Breast epithelium (tissue), 4 donors: ENCODE data around the gene SIGLEC10. TPM values are rescaled to one million over a fixed set of nuclear protein-coding genes. Genes with fewer than 3 reads are reported as not detected.

Experiments used
- DNase-seq, 2 donors: peaks; one replicate each; pipeline ENCODE4 v3.0.0-alpha.2; 2019; ENCODE audit warnings: low spot score in 2 of 2
- H3K27ac ChIP-seq, 2 donors: fragments of 200-600 bp; sonication (generic) in 1 of 2; one replicate each; pipeline ENCODE4 v1.5.1; 2016 to 2019; ENCODE audit warnings: mild to moderate bottlenecking in 1 of 2
- H3K27me3 ChIP-seq, 2 donors: fragments of 200-600 bp; sonication (generic) in 1 of 2; one replicate each; pipeline versions ENCODE4 v1.5.1 to v1.6.0; 2017 to 2019; ENCODE audit warnings: control low read depth in 1 of 2, mild to moderate bottlenecking in 1 of 2
- H3K36me3 ChIP-seq: fragments of 200-600 bp; one replicate; pipeline ENCODE4 v1.5.1; 2019
- H3K4me1 ChIP-seq, 2 donors: fragments of 200-600 bp; sonication (generic); one replicate each; pipeline ENCODE4 v1.5.1; 2016 to 2019; ENCODE audit warnings: control low read depth in 1 of 2
- H3K4me3 ChIP-seq, 3 donors: fragments of 200-600 bp; sonication (generic); 1 replicate in 2 of 3; 2 replicates in 1 of 3; pipeline ENCODE4 v1.5.1; 2016 to 2019; ENCODE audit warnings: mild to moderate bottlenecking in 3 of 3, moderate library complexity in 2 of 3
- H3K9me3 ChIP-seq, 2 donors: fragments of 200-600 bp; sonication (generic) in 1 of 2; one replicate each; pipeline ENCODE4 v1.5.1; 2016 to 2019; ENCODE audit warnings: control low read depth in 1 of 2
- POLR2A ChIP-seq: fragments of 450-650 bp; IDR thresholded peaks from one replicate; pipeline ENCODE4 v1.6.1; 2016; ENCODE audit warnings: antibody characterized with exemption, mild to moderate bottlenecking, moderate library complexity
- POLR2AphosphoS5 ChIP-seq, 3 donors: sonication (generic); formaldehyde crosslinking; IDR thresholded peaks; one replicate each; pipeline ENCODE4 v1.6.1; 2017; ENCODE audit warnings: antibody characterized with exemption in 3 of 3
- intact Hi-C: fragments of 100-400 bp; cut with DNase I; formaldehyde crosslinking; loops from one replicate; pipeline ENCODE4 v1.15.1; 2023; ENCODE audit warnings: low total_unique reads
- total RNA-seq, 3 donors: library from RNA; depleted of rRNA; stranded (reverse); fragments of >200 nt; gene quantifications; one replicate each; pipeline ENCODE4 v1.1.0, GENCODE V29; 2016
- TF ChIP-seq, protein P1 (sequence below), 3 donors: fragments of 450-650 bp; IDR thresholded peaks; one replicate each; pipeline ENCODE4 v1.5.1; 2016 to 2017; ENCODE audit warnings: antibody characterized with exemption in 3 of 3, mild to moderate bottlenecking in 3 of 3, moderate library complexity in 3 of 3

Gene SIGLEC10
- total RNA-seq, 3 donors from 2014 or later = 1.8 to 17.0 (median 10.2) TPM

DNA sequence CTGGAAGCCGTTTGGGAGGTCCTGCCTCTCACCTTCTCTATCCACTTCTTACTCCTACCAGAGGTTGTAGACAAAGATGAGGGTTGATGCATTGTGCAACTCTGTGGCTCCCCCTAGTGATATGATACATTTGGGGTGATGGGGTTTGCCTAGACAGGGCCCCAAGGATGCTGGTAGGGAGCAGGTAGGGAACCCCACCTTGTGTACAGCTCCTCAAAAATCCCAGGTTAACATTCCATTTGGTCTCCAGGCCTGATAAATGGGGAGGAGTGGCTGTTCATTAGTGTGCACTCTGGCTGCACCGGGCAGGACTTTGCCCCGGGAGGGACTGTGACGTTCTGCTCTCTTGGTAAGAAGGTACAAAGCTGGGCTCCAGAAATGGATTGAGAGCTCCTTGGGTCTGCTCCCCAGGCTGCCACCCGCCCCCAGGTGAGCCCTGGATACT is 21.6 kb upstream of the SIGLEC10 start:
- no peak for DNase-seq
- Histone ChIP-seq H3K9me3 (no peaks in the 10 kb centered on the region), H3K27me3 (peaks cover 0 to 44% of the 10 kb centered on the region in 2 donors), H3K27ac (no peak overlapping the region), H3K36me3 (no peaks in the 10 kb centered on the region), H3K4me1 (no peaks in the 10 kb centered on the region), H3K4me3 (no peak overlapping the region)
- TF ChIP-seq POLR2A = no peak
- TF ChIP-seq, protein P1, sequence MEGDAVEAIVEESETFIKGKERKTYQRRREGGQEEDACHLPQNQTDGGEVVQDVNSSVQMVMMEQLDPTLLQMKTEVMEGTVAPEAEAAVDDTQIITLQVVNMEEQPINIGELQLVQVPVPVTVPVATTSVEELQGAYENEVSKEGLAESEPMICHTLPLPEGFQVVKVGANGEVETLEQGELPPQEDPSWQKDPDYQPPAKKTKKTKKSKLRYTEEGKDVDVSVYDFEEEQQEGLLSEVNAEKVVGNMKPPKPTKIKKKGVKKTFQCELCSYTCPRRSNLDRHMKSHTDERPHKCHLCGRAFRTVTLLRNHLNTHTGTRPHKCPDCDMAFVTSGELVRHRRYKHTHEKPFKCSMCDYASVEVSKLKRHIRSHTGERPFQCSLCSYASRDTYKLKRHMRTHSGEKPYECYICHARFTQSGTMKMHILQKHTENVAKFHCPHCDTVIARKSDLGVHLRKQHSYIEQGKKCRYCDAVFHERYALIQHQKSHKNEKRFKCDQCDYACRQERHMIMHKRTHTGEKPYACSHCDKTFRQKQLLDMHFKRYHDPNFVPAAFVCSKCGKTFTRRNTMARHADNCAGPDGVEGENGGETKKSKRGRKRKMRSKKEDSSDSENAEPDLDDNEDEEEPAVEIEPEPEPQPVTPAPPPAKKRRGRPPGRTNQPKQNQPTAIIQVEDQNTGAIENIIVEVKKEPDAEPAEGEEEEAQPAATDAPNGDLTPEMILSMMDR (IDR thresholded peaks at IDR 0.05) = no peak
- no peak for TF ChIP-seq POLR2AphosphoS5 (IDR thresholded peaks at IDR 0.05)
- intact Hi-C loops = no loop called here

DNA sequence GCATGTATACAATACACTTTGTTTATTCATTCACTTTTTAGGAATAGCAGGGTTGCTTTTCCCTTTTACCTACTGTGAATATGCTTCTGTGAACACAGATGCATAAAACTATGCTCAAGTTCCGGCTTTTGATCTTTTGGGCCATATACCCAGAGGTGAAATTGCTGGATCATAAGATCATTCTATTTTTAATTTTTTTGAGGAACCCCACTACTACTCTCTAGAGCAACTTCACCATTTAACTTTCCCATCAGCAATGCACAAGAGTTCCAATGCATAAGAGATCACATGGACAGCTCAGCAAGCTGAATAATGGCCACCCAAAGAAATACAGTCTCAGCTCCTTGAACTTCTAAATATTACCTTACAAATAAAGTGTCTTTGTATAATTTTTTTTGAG is 17.0 kb upstream of the SIGLEC10 start:
- no peak for TF ChIP-seq POLR2AphosphoS5 (IDR thresholded peaks at IDR 0.05)
- TF ChIP-seq, protein P1 (IDR thresholded peaks at IDR 0.05) = no peak
- no peak for TF ChIP-seq POLR2A
- Histone ChIP-seq H3K9me3 (no peaks in the 10 kb centered on the region), H3K36me3 (no peaks in the 10 kb centered on the region), H3K27ac (no peak overlapping the region), H3K4me3 (no peak overlapping the region), H3K27me3 (peaks cover 0 to 23% of the 10 kb centered on the region in 2 donors), H3K4me1 (no peaks in the 10 kb centered on the region)
- intact Hi-C loops = no loop called here
- no peak for DNase-seq

DNA sequence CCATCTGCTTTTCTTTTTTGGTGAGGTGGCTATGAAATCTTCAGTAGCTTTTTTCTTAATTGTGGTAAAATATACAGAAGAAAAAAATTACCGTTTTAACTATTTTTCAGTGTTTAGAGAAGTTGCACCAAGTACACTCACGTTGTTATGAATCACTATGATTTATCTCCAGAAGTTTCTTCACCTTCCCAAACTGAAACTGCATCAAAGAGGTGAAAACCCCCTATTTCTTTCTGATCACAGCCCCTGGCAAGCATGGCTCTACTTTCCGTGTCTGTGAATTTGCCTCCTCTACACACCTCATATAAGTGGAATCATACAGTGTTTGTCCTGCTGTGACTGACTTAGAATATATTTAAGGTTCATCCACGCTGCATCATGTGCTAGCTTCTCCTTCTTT is 15.6 kb upstream of the SIGLEC10 start:
- H3K9me3 ChIP-seq = no peaks in the 10 kb centered on the region
- TF ChIP-seq, protein P1 (IDR thresholded peaks at IDR 0.05) = no peak
- TF ChIP-seq POLR2A = no peak
- TF ChIP-seq POLR2AphosphoS5 (IDR thresholded peaks at IDR 0.05) = no peak
- peaks cover 0 to 12% of the 10 kb centered on the region in 2 donors for H3K27me3 ChIP-seq
- no peak overlapping the region for H3K27ac ChIP-seq
- no peak overlapping the region for H3K4me3 ChIP-seq
- no peaks in the 10 kb centered on the region for H3K4me1 ChIP-seq
- intact Hi-C loops = no loop called here
- no peak for DNase-seq
- H3K36me3 ChIP-seq = no peaks in the 10 kb centered on the region

DNA sequence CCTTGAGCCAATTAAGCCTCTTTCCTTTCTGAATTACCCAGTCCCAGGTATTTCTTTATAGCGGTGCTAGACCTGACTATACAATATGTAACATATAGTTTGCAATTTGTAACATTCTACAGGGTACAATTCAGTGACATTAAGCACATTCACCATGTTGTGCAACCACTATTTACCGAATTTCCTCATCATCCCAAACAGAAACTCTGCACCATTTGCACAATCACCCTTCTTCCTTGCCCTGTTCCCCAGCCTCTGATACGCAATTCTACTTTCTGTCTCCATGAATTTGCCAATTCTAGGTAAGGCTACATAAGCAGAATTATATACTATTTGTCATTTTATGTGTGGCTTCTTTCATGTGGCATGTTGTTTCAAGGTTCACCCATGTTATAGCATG is 13.7 kb upstream of the SIGLEC10 start:
- Histone ChIP-seq H3K4me1 (no peaks in the 10 kb centered on the region), H3K9me3 (no peaks in the 10 kb centered on the region), H3K27me3 (peaks cover 0 to 12% of the 10 kb centered on the region in 2 donors), H3K4me3 (no peak overlapping the region), H3K27ac (no peak overlapping the region), H3K36me3 (no peaks in the 10 kb centered on the region)
- TF ChIP-seq, protein P1 (IDR thresholded peaks at IDR 0.05) = no peak
- no peak for TF ChIP-seq POLR2AphosphoS5 (IDR thresholded peaks at IDR 0.05)
- no peak for TF ChIP-seq POLR2A
- intact Hi-C loops = no loop called here
- DNase-seq = no peak

DNA sequence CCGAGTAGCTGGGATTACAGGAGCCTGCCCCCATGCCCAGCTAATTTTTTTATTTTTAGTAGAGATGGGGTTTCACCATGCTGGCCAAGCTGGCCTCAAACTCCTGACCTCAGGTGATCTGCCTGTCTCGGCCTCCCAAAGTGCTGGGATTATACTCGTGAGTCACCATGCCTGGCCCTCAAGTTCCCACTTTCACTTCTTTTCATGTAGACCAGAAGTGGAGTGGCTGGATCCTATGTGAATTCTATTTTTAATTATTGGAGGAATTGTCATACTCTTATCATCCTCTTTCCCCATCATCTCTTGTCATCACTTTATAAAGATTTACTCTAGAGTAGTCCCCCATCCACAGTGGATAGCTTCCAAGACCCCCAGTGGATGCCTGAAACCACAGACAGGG is 12.8 kb upstream of the SIGLEC10 start:
- intact Hi-C loops = no loop called here
- Histone ChIP-seq H3K27ac (no peak overlapping the region), H3K4me1 (no peaks in the 10 kb centered on the region), H3K4me3 (no peak overlapping the region), H3K36me3 (no peaks in the 10 kb centered on the region), H3K27me3 (peaks cover 0 to 18% of the 10 kb centered on the region in 2 donors), H3K9me3 (no peaks in the 10 kb centered on the region)
- no peak for TF ChIP-seq POLR2AphosphoS5 (IDR thresholded peaks at IDR 0.05)
- TF ChIP-seq POLR2A = no peak
- TF ChIP-seq, protein P1 (IDR thresholded peaks at IDR 0.05) = no peak
- DNase-seq = no peak
